ENCODE results near the gene STAMBP.
"Not testable (repeated sequence)": the region's sequence is repeated elsewhere in the genome, so short reads cannot be mapped to it uniquely, and the experiment has no call there.

Gene STAMBP

DNA sequence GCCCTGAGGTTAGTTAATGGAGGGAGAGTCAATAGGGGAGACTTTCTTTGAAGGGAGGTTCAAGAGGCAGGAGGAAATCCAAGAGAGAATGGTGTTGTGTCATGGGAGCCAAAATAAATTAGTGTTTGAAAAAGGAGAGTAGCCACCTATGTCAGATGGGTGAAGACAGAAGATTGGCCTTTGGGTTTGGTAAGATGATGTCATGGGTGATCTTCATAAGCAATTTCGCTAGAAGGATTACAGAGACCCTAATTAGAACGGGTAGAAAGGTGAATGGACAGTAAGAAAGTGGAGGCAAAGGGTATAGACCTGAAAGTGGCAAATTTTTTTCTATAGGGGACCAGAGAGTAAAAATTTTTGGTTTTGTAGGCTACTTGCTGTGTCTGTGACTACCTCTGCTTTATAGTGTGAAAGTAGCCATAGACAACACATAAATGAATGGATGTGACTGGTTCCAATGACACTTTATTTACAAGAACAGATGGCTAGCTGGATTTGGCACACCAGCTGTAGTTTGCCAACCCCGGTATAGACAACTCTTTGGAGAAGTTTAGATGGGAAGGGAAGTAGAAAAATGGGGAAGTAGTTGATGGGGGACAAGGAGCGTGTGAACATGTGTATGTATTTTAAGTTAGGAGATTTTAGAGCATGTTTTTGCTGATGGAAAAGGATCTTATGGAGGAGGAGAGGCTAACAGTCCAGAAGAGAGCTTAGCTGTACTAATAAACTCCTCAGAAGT is 9.3 kb downstream of the STAMBP start:
- DNase-seq (ENCODE audit: low spot score), result no peak

DNA sequence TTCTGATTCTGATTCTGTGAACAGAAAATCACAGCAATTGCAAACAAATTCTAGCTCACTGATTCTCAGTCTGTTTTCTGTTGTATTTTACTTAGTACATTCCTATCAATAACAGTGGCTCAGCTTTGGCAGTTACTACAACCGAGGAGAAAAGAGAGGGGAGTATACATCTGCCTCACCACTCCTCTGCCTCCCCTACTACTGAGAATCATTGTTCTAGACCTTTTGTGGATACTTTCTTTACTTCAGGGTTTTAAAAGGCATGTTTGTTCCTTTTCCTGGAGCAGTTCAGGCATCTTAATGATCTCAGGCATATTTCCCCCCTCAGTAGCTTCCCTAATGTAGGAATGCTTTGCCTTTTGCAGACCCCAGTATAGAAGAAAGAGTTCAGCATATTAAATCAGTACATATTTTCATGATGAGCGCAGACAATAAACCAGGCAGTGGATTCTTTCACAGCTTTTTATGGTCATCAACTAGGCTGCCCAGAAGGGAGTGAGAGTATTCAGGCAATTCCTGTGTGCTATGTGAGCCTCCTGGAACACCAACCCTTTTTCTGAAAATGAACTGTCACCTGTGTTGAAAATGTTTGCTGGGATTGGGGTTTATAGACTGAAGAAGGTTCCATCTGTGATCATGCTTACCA is 10.3 kb downstream of the STAMBP start:
- DNase-seq (ENCODE audit: low spot score), result no peak

GRCh38 chr2:73839653-73840411 is 11.1 kb downstream of the STAMBP start:
- DNase-seq (ENCODE audit: low spot score), result no peak

GRCh38 chr2:73841912-73842738 is 13.4 kb downstream of the STAMBP start:
- DNase-seq (ENCODE audit: low spot score), result no peak

- DNase-seq (ENCODE audit: low spot score), result no peak
These were observed 13.9 kb downstream of the STAMBP start for GRCh38 chr2:73842739-73843019.

DNA sequence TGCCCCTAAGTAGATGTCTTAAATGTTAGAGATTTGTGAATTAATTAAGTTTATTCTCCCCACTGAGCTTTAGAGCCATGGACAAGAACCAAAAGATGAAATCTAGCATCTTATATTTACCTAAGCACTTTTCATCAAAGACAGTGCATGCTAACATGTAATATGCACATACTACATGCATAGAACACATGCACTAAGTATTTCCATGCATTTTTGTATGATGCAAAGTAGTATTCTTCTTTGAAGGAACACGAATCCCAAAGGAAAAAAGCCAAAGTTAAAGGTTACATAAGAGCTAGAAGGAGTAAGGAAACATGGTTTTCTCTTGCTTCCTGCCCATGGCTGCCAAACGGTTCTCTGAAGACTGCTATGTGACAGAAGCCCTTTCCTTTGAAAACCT is 15.3 kb downstream of the STAMBP start:
- DNase-seq (ENCODE audit: low spot score), result no peak

DNA sequence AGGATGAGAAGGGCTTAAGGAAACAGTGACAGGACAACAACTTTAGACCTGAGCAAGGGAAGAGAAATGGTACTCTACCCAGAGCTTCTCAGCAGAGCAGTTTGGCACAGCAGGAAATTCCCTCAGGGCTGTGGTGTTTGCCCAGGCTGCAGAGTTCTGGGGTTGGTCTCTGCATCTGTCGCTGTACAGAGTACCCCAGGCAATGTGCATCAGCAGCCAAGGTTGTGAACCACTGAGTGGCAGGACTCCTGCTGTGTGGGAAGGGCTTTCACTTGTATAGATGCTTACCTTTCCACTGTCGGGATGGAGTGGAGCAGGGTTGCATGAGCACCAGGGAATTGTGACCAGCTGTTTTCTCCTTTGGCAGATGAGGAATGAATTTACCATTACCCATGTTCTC is 21.2 kb downstream of the STAMBP start:
- no peak for DNase-seq (ENCODE audit: low spot score)

DNA sequence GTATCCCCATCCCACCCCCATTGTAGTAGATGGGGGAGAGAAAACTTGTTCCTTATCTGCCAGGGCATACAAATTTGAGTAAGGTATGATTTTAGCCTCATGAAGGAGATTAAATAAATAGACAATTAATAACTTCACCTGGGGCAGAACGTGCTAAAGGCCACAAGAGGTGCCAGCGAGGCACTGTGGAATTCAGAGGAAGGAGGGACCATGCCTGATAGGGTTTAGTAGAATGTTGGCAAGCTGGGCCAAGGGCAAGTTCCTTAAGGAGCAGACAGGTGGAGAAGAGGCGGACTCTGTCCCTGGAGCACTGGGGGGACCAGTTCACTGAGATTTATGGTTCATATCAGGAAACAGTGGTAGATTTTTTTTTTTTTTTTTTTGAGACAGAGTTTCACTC is 22.5 kb downstream of the STAMBP start:
- DNase-seq (ENCODE audit: low spot score), result no peak

GRCh38 chr2:73852020-73852419 is 23.3 kb downstream of the STAMBP start:
- no peak for DNase-seq (ENCODE audit: low spot score)

DNA sequence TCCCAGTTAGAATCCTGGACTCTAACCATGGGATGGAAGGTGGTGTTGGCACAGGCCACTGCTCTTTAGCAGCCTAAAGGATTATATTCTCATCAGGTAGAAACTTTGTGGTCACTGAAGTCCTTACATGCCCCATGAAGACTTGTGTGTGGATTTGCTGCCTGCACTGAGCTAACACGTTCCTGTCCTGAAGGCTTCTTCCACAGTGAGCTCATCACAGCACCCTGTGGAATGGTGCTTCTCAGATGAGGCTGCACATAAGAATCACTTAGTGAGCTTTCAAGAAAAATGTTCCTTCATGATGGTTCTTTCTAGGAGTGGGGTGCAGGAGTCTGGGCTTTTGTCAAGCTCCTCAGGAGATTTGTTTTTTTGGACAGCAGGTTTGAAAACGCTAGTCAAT is 26.8 kb downstream of the STAMBP start:
- no peak for DNase-seq (ENCODE audit: low spot score)

DNA sequence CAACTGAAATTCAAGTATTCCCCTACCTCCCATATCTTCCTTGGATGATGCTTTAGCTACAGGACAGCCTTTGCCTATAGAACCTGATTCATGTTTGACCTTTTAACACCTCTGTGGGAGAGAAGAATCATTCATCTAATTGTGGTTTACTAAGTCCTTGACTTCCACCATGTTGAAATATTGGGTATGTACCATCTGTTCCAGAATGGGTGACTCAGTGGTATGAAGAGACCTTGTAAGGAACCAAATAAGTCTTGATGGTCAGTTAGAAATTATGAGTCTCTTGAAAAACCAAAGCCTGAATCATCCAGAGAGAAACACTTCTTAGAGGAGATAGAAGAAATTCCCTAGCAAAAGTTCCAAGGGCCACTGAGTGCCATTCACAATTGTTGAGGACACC is 27.5 kb downstream of the STAMBP start:
- DNase-seq (ENCODE audit: low spot score), result no peak

DNA sequence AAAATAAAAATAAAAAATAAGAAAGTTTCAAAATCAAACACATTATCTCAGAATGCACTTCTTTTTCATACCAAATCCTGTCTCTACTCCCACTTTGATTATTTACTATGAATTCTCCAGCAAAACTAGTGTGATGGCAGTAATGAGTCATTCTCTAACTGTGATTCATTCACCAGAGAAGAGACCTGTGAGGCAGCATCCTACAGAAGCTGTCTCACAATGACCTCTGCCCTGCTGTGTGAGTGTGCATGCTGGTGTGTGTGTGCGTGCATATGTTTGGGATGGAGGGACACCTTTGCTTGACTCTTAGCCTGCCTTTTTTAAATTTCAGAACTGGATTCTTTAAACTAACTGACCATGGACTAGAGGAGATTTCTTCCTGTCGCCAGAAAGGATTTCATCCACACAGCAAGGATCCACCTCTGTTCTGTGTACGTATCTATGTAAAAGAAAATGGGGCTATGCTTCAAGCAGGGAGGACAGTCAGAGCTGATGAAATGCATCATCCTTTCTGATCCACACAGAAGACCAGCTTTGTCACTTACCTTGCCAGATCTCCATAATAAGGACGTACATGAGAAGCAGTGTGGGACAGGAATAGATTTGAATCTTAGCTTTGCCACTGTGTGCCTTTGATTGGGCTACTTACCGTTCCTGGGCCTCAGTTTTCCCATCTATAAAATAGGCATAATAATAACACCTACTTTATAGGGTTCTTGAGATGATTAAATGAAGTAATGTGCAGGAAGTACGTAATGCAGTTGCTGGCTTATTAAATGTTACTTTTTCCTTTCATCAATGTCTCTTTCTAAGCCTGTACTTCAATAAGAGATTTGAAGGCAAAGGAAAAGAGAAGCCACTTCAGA is 31.2 kb downstream of the STAMBP start:
- DNase-seq (ENCODE audit: low spot score), result peak; percentile 14

DNA sequence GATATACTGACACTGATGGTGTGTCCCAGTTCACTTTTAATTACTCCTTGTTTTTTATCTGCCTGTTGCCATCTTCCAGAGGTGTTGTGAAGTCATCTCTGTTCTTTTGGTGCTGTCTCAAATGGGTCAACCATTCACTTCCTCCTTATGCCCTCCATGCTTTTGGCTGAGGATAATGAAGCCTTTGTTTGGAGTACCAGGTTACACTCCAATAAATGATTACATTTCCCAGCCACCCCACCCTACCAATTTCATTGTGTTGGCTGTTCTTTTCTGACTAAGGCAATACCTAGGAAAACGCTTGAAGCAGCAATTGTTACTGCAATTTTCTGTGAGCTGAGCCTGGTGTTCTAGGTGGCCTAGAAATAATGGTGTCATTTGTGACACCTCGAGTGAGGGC is 34.2 kb downstream of the STAMBP start:
- DNase-seq (ENCODE audit: low spot score), result no peak

- no peak for DNase-seq (ENCODE audit: low spot score)
These were observed 39.6 kb downstream of the STAMBP start for GRCh38 chr2:73868204-73868978.

GRCh38 chr2:73870084-73870483 is 41.3 kb downstream of the STAMBP start:
- DNase-seq (ENCODE audit: low spot score), result no peak

DNA sequence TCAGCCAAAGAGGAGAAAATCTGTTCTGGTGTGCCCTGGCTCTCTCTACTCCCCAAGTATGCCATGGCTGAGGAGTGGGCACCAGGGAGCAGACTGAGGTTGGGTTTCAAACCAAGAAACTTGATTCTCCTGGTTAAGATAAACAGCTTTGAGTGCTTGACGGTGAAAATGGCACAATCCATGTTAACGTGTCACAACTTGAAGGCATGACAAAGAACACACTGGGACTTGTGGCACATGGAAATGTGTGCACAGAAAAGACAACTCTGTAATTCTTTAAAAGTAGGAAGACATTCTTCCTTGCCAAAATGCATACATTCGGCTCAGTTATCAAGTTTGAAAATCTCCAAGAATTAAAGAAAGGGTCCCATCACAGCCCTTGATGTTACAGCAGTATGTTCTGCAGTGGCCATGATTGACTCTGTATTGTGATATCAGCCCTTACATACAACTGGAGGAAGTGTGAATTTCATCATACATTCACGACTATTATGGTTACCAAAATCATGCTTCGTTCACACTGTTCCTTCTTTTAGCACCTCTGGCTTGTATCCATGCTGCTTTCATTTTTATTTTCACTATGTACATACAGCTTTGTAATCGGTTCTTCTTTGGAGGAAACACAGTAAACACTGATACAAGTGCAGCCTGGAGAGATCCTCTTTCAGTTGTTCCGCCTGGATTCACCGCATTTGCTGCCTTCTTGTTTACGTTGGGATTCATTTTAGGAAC is 48.5 kb downstream of the STAMBP start:
- no peak for DNase-seq (ENCODE audit: low spot score)

DNA sequence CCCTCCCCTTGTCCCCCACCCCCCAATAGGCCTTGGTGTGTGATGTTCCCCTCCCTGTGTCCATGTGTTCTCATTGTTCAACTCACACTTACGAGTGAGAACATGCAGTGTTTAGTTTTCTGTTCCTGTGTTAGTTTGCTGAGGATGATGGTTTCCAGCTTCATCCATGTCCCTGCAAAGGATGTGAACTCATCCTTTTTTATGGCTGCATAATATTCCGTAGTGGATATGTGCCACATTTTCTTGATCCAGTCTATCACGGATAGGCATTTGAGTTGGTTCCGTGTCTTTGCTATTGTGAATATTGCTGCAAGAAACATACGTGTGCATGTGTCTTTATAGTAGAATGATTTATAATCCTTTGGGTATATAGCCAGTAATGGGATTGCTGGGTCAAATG is 49.2 kb downstream of the STAMBP start:
- not testable (repeated sequence) for DNase-seq (ENCODE audit: low spot score)

- no peak for DNase-seq (ENCODE audit: low spot score)
These were observed 56.6 kb downstream of the STAMBP start for GRCh38 chr2:73885406-73885805.

DNA sequence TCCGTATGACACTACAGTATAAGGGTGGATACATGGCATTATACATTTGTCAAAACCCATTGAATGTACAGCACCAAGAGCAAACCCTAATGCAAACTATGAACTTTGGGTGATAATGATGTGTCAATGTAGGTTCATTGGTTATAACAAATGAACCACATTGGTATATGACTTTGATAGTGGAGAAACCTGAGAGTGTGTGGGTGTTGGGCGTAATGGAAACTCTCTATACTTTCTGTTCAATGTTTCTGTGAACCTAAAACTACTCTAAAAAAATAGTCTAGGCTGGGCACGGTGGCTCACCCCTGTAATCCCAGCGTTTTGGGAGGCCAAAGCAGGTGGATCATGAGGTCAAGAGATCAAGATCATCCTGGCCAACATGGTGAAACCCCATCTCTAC is 57.6 kb downstream of the STAMBP start:
- DNase-seq (ENCODE audit: low spot score), result no peak
